GM10248 (cell line): Measurements from ENCODE around the gene HCFC1.

Experiments
- CTCF ChIA-PET: fragments of 300-600 bp; sonication (Branson Sonifier 250); formaldehyde crosslinking; extraction: SDS; loops from one replicate; lab custom pipeline; 2021; ENCODE audit warnings: antibody characterized with exemption; lab: Yijun Ruan, JAX
- POLR2A ChIA-PET: fragments of 350-650 bp; sonication (Branson Sonifier 250); formaldehyde crosslinking; extraction: SDS; loops from one replicate; lab custom pipeline; 2020; ENCODE audit warnings: antibody characterized with exemption; lab: Yijun Ruan, JAX
- DNase-seq: peaks from one replicate; pipeline ENCODE4 v3.0.0; 2012; ENCODE audit errors: extremely low spot score
- CTCF ChIP-seq: IDR thresholded peaks from 2 replicates; pipeline ENCODE4 v1.5.1; 2012; ENCODE audit warnings: mild to moderate bottlenecking, low read depth; ENCODE audit errors: extremely low read depth, missing control alignments, control extremely low read depth

HCFC1 gene

GRCh38 chrX:153921070-153921469, 50.5 kb downstream of the HCFC1 start:
- ChIA-PET CTCF (interaction anchor here (3.8 to 14.1 kb wide), 2 partner anchors 11 to 28 kb away, joined by 26 to 187 read pairs; partner anchors contain the start of gene RENBP), POLR2A (no interaction called here)
- DNase-seq, result no peak
- no peak for TF ChIP-seq CTCF

- POLR2A ChIA-PET, result no interaction called here
- CTCF ChIA-PET, result interaction anchor here (3.8 to 14.1 kb wide), 2 partner anchors 10 to 28 kb away, joined by 26 to 187 read pairs; partner anchors contain the start of gene RENBP
- DNase-seq, result no peak
- no peak for TF ChIP-seq CTCF
These were observed 51.1 kb downstream of the HCFC1 start for GRCh38 chrX:153920546-153920945.

GRCh38 chrX:153919281-153919680, 52.3 kb downstream of the HCFC1 start:
- POLR2A ChIA-PET, result no interaction called here
- CTCF ChIA-PET, result interaction anchor here (14.1 kb wide), 1 partner anchor 30 kb away, joined by 187 read pairs; the partner anchor contains the start of gene RENBP
- DNase-seq, result no peak
- no peak for TF ChIP-seq CTCF

- no peak for DNase-seq
- ChIA-PET CTCF (interaction anchor here (1.2 kb wide), 1 partner anchor 11 kb away, joined by 4 read pairs; no protein-coding TSS in a partner anchor), POLR2A (no interaction called here)
- no peak for TF ChIP-seq CTCF
These were observed 53.7 kb downstream of the HCFC1 start for GRCh38 chrX:153917869-153918268.

- TF ChIP-seq CTCF, result no peak
- DNase-seq, result no peak
- ChIA-PET POLR2A (no interaction called here), CTCF (interaction anchor here (1.6 kb wide), 1 partner anchor 9 kb away, joined by 5 read pairs; no protein-coding TSS in a partner anchor)
These were observed 57.9 kb downstream of the HCFC1 start for GRCh38 chrX:153913701-153914100.

- TF ChIP-seq CTCF, result no peak
- DNase-seq, result no peak
- CTCF ChIA-PET, result interaction anchor here (1.6 kb wide), 1 partner anchor 10 kb away, joined by 5 read pairs; no protein-coding TSS in a partner anchor
- POLR2A ChIA-PET, result no interaction called here
These were observed 58.4 kb downstream of the HCFC1 start for GRCh38 chrX:153913211-153913610.

GRCh38 chrX:153911798-153912197, 59.8 kb downstream of the HCFC1 start:
- no peak for TF ChIP-seq CTCF
- CTCF ChIA-PET, result interaction anchor here (3.6 kb wide), 1 partner anchor 11 kb away, joined by 26 read pairs; no protein-coding TSS in a partner anchor
- DNase-seq, result no peak
- POLR2A ChIA-PET, result no interaction called here
